ENCODE data around the gene TXLNG. TPM values are rescaled to one million over a fixed set of nuclear protein-coding genes. Genes with fewer than 3 reads are reported as not detected.
"Not testable (repeated sequence)": the region's sequence is repeated elsewhere in the genome, so short reads cannot be mapped to it uniquely, and the experiment has no call there.

The TXLNG gene
- total and polyA plus RNA-seq, 2 donors (not counting 1 experiment from before 2014, with no cell fraction given) = 12.5 to 13.1 TPM

GRCh38 chrX:16853537-16853936 is 67.3 kb downstream of the TXLNG start:
- H3K27ac ChIP-seq (ENCODE audit: low read length in 2 of 2) = no peak overlapping the region
- H3K79me2 ChIP-seq (ENCODE audit: control insufficient read depth, insufficient read depth, low read length) = peaks cover 11% of the 10 kb centered on the region
- no peak overlapping the region for H3K4me3 Mint-ChIP-seq
- DNase-seq (no peak), ATAC-seq (ENCODE audit: low read depth) (no peak)
- H3K4me1 Mint-ChIP-seq = peaks cover 15% of the 10 kb centered on the region
- WGBS (ENCODE audit: insufficient coverage) = no CpG with 5 or more reads among the region's 3 CpGs
- no peaks in the 10 kb centered on the region for H3K9me3 ChIP-seq (ENCODE audit: control extremely low read depth in 1 of 3, control insufficient read depth in 2 of 3, insufficient read depth in 1 of 3, low read length in 2 of 3)
- no peak overlapping the region for H3K9ac ChIP-seq (ENCODE audit: low read length)
- H3K4me1 ChIP-seq (ENCODE audit: control insufficient read depth in 2 of 2, insufficient read depth in 2 of 2, low read length in 2 of 2) = no peaks in the 10 kb centered on the region
- CTCF ChIA-PET = interaction anchor here (1.6 kb wide), 1 partner anchor 30 kb away, joined by 9 read pairs; no protein-coding TSS in a partner anchor
- no peak overlapping the region for H3K4me2 ChIP-seq (replicated peaks; ENCODE audit: low read depth, low read length, poor library complexity, severe bottlenecking)
- no peak overlapping the region for H3K4me3 ChIP-seq (ENCODE audit: control extremely low read depth in 1 of 5, extremely low read depth in 1 of 5, insufficient read depth in 1 of 5, low read depth in 2 of 5, low read length in 4 of 5)
- peaks cover 14% of the 10 kb centered on the region for H4K20me1 ChIP-seq (ENCODE audit: control insufficient read depth, insufficient read depth, low read length, poor library complexity, severe bottlenecking)
- no peaks in the 10 kb centered on the region for H3K27me3 ChIP-seq (replicated peaks in 1 of 4; ENCODE audit: control extremely low read depth in 1 of 4, control insufficient read depth in 3 of 4, insufficient read depth in 4 of 4, low read length in 3 of 4)
- peaks cover 2 to 28% of the 10 kb centered on the region in 2 experiments for H3K36me3 ChIP-seq (replicated peaks in 1 of 2; ENCODE audit: control extremely low read depth in 1 of 2, control insufficient read depth in 1 of 2, extremely low read depth in 1 of 2, insufficient read depth in 2 of 2, low read length in 1 of 2)
- no peaks in the 10 kb centered on the region for H3K27me3 Mint-ChIP-seq
- no peak overlapping the region for H2AFZ ChIP-seq (ENCODE audit: insufficient read depth, low read depth, low read length, poor library complexity, severe bottlenecking)
- H3K27ac Mint-ChIP-seq = no peak overlapping the region
- intact Hi-C loops (cut with micrococcal nuclease) = no loop called here
- H3K9me3 Mint-ChIP-seq (ENCODE audit: insufficient read depth) = no peaks in the 10 kb centered on the region
- POLR2A ChIA-PET = no interaction called here
- no peak for TF ChIP-seq CTCF (IDR thresholded peaks at IDR 0.05)
- no peak for TF ChIP-seq EZH2 (IDR thresholded peaks at IDR 0.05; ENCODE audit: borderline replicate concordance, insufficient read depth, low read depth, low read length, poor library complexity, severe bottlenecking)

- Histone ChIP-seq H3K79me2 (ENCODE audit: control insufficient read depth, insufficient read depth, low read length) (peaks cover 24% of the 10 kb centered on the region), H4K20me1 (ENCODE audit: control insufficient read depth, insufficient read depth, low read length, poor library complexity, severe bottlenecking) (peaks cover 24% of the 10 kb centered on the region), H3K9me3 (ENCODE audit: control extremely low read depth in 1 of 3, control insufficient read depth in 2 of 3, insufficient read depth in 1 of 3, low read length in 2 of 3) (no peaks in the 10 kb centered on the region), H3K9ac (ENCODE audit: low read length) (no peak overlapping the region), H3K36me3 (replicated peaks in 1 of 2; ENCODE audit: control extremely low read depth in 1 of 2, control insufficient read depth in 1 of 2, extremely low read depth in 1 of 2, insufficient read depth in 2 of 2, low read length in 1 of 2) (peaks cover 2 to 39% of the 10 kb centered on the region in 2 experiments), H3K4me3 (ENCODE audit: control extremely low read depth in 1 of 5, extremely low read depth in 1 of 5, insufficient read depth in 1 of 5, low read depth in 2 of 5, low read length in 4 of 5) (no peak overlapping the region), H2AFZ (ENCODE audit: insufficient read depth, low read depth, low read length, poor library complexity, severe bottlenecking) (no peak overlapping the region), H3K4me1 (ENCODE audit: control insufficient read depth in 2 of 2, insufficient read depth in 2 of 2, low read length in 2 of 2) (no peaks in the 10 kb centered on the region), H3K27ac (ENCODE audit: low read length in 2 of 2) (no peak overlapping the region), H3K27me3 (replicated peaks in 1 of 4; ENCODE audit: control extremely low read depth in 1 of 4, control insufficient read depth in 3 of 4, insufficient read depth in 4 of 4, low read length in 3 of 4) (no peaks in the 10 kb centered on the region), H3K4me2 (replicated peaks; ENCODE audit: low read depth, low read length, poor library complexity, severe bottlenecking) (no peak overlapping the region)
- intact Hi-C loops (cut with micrococcal nuclease) = loop anchor here (5.0 kb wide), 1 partner anchor 37 kb away; no protein-coding TSS in a partner anchor
- no CpG with 5 or more reads among the region's 5 CpGs for WGBS (ENCODE audit: insufficient coverage)
- no peak overlapping the region for H3K4me3 Mint-ChIP-seq
- DNase-seq (no peak), ATAC-seq (ENCODE audit: low read depth) (no peak)
- H3K4me1 Mint-ChIP-seq = peaks cover 19% of the 10 kb centered on the region
- ChIA-PET POLR2A (no interaction called here), CTCF (interaction anchor here (0.7 to 2.3 kb wide), 3 partner anchors 12 to 27 kb away, joined by 4 to 10 read pairs (median 4); no protein-coding TSS in a partner anchor)
- TF ChIP-seq EZH2 (IDR thresholded peaks at IDR 0.05; ENCODE audit: borderline replicate concordance, insufficient read depth, low read depth, low read length, poor library complexity, severe bottlenecking) (no peak), CTCF (IDR thresholded peaks at IDR 0.05) (no peak)
- no peaks in the 10 kb centered on the region for H3K27me3 Mint-ChIP-seq
- H3K9me3 Mint-ChIP-seq (ENCODE audit: insufficient read depth) = no peaks in the 10 kb centered on the region
- H3K27ac Mint-ChIP-seq = no peak overlapping the region
Observed at GRCh38 chrX:16855363-16856075, 69.3 kb downstream of the TXLNG start.

- Histone ChIP-seq H4K20me1 (ENCODE audit: control insufficient read depth, insufficient read depth, low read length, poor library complexity, severe bottlenecking) (peaks cover 24% of the 10 kb centered on the region), H3K36me3 (replicated peaks in 1 of 2; ENCODE audit: control extremely low read depth in 1 of 2, control insufficient read depth in 1 of 2, extremely low read depth in 1 of 2, insufficient read depth in 2 of 2, low read length in 1 of 2) (peaks cover 2 to 39% of the 10 kb centered on the region in 2 experiments), H3K79me2 (ENCODE audit: control insufficient read depth, insufficient read depth, low read length) (peaks cover 28% of the 10 kb centered on the region)
- Mint-ChIP-seq H3K27ac (peak overlapping the region; percentile 26), H3K4me1 (peaks cover 19% of the 10 kb centered on the region)
- POLR2A ChIA-PET; H3K4me1 ChIP-seq (ENCODE audit: control insufficient read depth in 2 of 2, insufficient read depth in 2 of 2, low read length in 2 of 2); H3K27me3 Mint-ChIP-seq; H3K4me3 Mint-ChIP-seq; DNase-seq; H3K4me2 ChIP-seq (replicated peaks; ENCODE audit: low read depth, low read length, poor library complexity, severe bottlenecking); ATAC-seq (ENCODE audit: low read depth); H3K9me3 ChIP-seq (ENCODE audit: control extremely low read depth in 1 of 3, control insufficient read depth in 2 of 3, insufficient read depth in 1 of 3, low read length in 2 of 3); H3K9ac ChIP-seq (ENCODE audit: low read length); H3K27ac ChIP-seq (ENCODE audit: low read length in 2 of 2); H3K4me3 ChIP-seq (ENCODE audit: control extremely low read depth in 1 of 5, extremely low read depth in 1 of 5, insufficient read depth in 1 of 5, low read depth in 2 of 5, low read length in 4 of 5); H3K9me3 Mint-ChIP-seq (ENCODE audit: insufficient read depth); H3K27me3 ChIP-seq (replicated peaks in 1 of 4; ENCODE audit: control extremely low read depth in 1 of 4, control insufficient read depth in 3 of 4, insufficient read depth in 4 of 4, low read length in 3 of 4); H2AFZ ChIP-seq (ENCODE audit: insufficient read depth, low read depth, low read length, poor library complexity, severe bottlenecking): not testable (repeated sequence)
- CTCF ChIA-PET = interaction anchor here (0.7 to 2.3 kb wide), 3 partner anchors 11 to 27 kb away, joined by 4 to 10 read pairs (median 4); no protein-coding TSS in a partner anchor
- intact Hi-C loops (cut with micrococcal nuclease) = loop anchor here (5.0 kb wide), 1 partner anchor 36 kb away; no protein-coding TSS in a partner anchor
- WGBS (ENCODE audit: insufficient coverage) = 60% methylated on average over 1 of the region's 2 CpGs
Observed at GRCh38 chrX:16856076-16856404, 69.8 kb downstream of the TXLNG start.

Data from B cell (primary cell).